ENCODE measurements around the gene RASA3.

The RASA3 gene

DNA sequence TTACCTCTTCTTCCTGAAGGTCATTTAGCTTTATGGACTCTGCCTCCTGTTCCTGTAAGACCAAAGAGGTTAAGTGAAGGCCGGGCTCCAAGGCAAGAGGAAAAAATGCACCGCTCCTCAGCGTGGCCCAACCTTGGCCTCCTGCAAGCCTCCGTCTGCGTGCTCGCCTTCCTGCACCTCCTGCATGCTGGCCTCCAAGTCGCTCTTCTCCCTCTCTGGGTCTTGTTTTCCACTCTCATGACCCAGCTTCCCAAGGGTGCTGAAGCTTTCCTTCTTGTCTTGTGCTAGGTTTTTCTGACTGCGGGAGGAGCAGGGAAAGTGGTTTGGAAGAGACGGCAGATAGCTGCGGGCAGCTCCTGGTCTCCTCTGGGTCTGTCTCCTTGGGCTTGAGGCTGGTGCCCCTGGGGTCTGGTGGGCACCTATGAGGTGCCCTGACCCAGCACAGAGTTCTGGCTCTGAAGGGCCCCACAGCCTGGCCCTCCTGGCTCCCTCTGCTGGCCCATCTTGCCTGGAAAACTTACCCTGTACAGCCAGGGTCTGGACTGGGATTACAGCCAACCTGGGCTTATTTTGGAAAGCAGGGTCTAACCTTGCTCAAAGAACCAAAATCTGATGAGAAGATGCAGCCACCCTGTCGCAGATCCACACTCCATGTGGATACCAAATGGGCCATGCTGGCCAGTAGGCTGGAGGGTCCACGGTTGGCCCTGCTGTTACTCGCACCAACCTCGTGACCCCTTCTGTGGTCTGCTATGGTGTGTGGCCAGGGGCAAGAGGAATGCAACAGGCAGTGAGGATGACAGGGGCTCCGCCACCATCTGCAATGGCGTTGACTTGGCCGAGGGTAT is 163.7 kb downstream of the RASA3 start:
- no peak for DNase-seq (ENCODE audit: low read depth in 2 of 2)

DNA sequence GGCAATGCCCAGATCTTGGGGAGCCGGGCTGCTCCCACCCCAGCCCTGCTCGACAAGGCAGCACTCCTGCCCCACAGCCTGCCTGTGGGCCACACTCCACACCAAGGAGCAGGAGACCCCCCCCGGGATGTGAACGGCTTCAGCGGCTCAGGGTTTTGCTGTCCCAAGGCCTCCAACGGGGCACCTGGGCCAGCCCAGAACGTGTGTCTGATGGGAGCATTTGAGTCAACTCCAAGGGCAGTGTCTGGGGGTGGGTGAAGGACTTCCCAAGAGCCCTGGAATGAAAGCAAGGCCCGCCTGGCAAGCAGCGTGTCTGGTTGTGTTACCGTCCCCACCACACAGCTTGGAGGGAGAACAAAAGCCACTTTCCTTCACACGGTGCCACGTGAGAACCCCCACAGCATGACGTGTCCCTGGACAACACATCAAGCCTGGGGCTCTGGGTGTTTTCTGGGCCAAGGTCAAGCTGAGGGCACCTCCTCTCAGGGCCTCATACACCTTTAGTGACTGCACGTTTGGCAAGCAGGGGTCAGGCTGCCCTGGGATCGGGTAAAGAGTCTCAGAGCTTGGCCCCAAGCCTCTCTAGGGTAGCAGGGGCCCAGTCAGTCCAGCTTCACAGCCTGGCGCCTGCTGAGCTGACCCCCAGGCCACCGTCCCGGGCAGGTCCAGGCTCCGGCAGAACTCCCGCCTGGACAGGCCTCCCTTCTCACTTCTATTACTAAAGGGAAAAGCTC is 164.5 kb downstream of the RASA3 start:
- DNase-seq (ENCODE audit: low read depth in 2 of 2), result no peak

DNA sequence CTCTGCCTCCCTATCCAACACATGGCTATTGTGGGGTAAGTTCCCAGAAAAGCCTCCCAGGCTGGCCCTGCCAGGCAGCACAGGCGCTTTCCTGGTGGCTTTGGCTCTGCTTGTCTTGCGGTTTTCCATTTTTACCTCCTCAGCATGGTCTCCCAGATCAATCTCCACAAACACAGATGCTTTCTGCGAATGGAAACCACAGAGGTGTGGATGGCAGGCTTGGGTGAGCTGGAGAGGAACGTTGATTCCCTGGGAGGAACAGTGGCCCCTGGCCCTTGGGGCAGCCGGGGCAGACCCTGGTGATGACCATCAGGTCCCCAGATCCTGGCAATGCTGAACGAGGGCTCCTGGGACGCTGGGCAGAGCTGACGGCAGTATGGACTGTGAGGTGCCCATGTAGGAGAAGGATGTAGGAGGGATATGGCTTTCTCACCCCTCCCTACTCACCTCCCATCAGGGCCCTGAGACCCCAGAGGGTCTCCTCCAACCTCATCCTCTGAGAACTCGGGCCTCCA is 165.2 kb downstream of the RASA3 start:
- no peak for DNase-seq (ENCODE audit: low read depth in 2 of 2)

DNA sequence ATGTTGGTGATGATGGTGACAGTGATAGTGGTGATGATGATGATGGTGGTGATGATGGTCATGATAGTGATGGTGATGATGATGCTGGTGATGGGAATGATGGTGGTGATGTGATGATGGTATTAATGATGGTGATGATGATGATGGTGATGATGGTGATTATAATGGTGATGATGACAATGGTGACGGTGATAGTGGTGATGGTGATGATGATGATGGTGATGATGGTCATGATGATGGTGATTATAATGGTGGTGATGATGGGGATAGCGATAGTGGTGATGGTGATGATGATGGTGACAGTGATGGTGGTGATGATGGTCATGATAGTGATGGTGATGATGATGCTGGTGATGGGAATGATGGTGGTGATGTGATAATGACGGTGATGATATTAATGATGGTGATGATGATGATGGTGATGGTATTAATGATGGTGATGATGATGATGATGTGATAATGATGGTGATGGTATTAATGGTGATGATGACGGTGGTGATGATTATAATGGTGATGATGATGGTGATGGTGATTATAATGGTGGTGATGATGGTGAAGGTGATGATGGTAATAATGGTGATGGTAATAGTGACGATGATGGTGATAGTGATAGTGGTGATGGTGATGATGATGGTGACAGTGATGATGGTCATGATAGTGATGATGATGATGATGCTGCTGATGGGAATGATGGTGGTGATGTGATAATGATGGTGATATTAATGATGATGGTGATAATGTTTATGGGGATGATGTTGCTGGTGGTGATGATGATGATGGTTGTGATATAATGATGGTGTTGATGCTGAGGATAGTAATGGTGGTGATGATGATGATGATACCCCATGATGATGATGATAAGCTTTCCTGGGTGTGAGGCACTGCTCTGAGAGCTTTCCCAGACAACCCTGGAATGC is 166.2 kb downstream of the RASA3 start:
- no peak for DNase-seq (ENCODE audit: low read depth in 2 of 2)

DNA sequence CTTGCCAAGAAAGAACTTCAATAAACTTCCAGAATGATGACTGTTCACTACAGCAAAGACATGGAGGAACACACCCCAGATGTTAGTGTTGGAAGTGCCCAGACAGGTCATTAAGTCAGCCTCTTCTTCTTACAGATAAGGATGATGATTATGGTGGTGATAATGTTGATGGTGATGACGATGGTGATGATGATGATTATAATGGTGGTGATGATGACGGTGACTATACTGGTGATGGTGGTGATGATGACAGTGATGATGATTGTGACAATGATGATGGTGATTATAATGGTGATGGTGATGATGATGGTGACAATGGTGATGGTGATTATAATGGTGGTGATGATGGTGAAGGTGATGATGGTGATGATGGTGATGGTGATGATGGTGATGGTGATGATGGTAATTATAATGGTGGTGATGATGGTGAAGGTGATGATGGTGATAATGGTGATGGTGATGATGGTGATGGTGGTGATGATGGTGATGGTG is 167.0 kb downstream of the RASA3 start:
- no peak for DNase-seq (ENCODE audit: low read depth in 2 of 2)

DNA sequence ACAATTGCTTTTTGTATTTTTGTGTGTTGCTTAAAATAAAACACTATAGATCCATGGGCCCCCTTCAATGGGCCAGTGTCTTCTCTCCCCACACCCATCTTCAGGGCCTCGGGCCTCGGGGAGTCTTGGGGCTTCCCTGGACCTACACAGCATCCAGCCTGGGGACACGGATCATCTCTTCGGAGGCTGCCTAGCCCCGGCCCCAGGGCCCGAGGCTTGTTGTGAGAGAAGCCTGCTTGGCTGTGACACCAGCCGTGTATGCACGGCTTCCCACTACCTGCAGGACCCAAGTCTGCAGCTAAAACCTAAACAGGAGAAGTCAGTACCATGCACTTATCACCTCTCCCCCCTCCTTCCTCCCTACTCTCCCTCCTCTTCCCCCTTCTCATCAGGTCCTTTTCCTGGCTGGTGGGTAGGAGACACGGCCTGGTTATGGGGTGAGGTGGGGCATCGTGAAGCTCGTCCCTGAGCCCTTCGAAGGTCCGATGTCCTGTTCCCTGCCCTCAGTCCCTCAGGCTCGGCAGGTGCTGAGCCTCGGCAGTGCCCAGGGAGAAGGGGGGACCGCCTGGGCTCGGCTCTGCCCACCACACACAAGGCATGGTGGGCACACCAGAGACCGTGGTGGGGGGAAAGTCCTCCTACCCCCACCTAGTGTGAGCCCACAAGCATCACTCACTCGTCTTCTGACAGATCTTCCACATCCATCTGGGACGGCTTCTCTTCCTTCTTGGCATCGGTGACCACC is 168.0 kb downstream of the RASA3 start:
- no peak for DNase-seq (ENCODE audit: low read depth in 2 of 2)

DNA sequence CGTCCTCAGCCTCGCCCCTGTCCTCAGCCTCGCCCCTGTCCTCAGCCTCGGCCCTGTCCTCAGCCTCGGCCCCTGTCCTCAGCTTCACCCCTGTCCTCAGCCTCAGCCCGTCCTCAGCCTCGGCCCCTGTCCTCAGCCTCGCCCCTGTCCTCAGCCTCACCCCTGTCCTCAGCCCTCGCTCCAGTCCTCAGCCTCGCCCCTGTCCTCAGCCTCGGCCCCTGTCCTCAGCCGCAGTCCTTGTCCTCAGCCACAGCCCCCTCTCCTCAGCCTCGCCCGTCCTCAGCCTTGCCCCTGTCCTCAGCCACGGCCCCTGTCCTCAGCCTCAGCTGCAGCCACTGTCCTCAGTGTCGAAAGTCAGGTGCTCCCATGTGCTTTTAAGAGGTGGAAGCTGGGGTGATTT is 169.0 kb downstream of the RASA3 start:
- DNase-seq (ENCODE audit: low read depth in 2 of 2), result no peak

DNA sequence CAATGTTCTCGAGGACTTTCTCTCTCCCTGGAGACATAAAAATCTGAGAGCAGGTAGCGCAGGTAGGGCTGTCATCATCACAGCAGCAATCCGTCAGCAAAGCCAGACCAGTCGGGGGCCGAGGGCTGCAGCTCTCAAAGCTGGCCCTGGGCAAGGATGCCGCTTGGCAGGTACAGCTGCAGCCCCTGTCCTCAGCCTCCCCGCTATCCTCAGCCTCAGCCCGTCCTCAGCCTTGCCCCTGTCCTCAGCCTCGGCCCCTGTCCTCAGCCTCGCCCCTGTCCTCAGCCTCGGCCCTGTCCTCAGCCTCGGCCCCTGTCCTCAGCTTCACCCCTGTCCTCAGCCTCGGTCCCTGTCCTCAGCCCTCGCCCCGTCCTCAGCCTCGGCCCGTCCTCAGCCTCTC is 169.4 kb downstream of the RASA3 start:
- no peak for DNase-seq (ENCODE audit: low read depth in 2 of 2)

DNA sequence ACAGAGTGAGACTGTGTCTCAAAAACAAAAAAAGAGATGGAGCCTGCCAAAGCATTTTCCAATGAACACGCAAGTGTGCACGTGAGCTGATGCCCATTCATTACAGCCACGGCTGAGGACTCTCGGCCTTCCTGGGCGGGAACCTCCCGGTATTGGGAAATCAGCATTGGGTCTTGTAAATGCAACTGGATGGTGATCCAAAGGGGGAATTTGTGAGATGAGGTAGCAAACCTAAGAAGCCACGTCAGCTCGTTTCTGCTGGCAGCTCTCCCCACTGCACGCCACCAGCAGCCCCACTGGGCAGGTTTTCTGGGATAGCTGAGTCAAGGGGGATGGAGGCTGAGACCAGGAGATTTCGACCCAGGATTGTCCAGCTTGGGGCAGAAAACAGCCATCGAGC is 170.0 kb downstream of the RASA3 start:
- no peak for DNase-seq (ENCODE audit: low read depth in 2 of 2)

DNA sequence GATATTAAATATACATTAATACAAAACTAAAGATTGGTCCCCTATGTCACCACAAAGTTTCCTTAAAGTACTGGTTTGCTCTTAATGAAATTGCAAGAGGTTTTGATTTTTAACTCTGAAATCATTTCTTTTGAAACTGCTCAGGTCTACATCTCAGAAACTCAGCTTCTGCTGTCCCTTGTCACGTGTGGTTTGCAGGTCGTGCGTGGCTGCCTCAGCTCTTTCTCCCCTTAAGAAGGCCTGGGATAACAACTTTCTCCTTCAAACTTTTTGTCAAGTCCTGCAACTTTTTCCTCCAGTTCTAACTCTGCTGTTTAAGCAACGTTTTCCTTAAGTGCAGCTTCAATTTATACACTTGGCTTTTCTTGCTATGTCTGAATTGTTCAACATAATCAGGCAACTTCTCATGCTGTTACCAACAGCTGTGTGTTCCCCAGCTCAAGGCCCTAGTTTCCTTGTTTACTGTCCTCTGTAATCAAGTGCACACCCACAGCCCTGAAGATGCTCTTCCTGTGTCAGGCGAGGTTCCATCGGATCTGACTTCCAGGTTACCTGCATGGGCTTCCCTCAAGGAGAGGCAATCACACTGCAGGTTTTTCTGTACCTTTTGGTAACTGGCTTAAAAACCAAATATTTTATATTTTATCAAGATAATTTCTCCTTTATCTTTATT is 172.0 kb downstream of the RASA3 start:
- DNase-seq (ENCODE audit: low read depth in 2 of 2), result no peak

DNA sequence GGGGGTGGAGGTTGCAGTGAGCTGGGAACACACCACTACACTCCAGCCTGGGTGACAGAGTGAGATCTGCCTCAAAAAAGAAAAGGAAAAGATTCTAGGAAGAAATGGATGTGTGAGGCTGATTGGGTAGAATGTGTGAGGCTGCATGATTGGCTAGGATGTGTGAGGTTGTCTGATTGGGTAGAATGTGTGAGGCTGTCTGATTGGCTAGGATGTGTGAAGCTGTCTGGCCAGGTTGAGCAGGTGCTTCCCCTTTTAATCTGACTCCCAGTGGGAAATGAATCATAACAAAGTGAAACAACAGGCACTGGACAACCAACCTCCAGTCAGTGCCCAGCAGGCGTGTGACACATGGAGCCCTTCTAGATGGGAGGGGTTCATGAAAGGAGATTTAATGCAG is 173.2 kb downstream of the RASA3 start:
- no peak for DNase-seq (ENCODE audit: low read depth in 2 of 2)

DNA sequence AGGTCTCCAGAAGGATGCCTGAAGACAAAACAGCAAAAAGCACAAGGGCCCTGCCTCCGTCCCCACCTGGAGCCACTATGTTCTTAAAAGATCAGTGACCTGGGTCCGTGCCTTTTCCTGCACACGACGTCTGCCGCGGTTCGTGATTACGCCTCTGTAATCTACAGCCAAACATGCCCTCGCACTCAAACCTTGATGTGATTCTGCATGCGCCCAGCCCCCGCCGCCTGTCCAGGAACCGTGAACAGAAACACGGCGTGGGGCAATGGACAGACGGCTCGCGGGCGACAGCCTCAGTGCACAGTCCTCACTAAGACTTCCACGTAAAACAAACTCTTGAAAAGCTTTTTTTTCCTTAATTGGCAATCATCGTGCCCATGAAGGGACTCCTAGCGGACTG is 174.1 kb downstream of the RASA3 start:
- no peak for DNase-seq (ENCODE audit: low read depth in 2 of 2)

DNA sequence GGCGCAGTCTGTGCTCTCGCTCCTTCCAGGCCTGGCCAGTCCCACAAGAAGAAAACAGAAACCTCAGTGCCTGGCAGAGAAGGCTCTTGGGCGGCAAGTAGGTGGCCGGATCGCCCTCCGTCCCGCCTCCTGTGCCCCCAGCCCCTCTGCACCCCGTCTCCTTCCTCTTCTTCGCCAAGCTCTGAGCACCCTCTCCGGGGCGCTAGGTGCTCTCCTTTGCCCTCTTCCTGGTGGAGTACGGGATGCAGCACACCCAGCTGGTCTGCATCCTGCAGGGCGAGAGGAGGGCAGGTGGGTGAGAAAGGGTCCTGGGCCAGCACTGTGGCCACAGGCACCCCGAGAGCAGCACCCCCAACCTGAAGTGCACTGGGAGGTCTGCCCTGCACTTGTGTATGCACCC is 175.9 kb downstream of the RASA3 start:
- no peak for DNase-seq (ENCODE audit: low read depth in 2 of 2)

DNA sequence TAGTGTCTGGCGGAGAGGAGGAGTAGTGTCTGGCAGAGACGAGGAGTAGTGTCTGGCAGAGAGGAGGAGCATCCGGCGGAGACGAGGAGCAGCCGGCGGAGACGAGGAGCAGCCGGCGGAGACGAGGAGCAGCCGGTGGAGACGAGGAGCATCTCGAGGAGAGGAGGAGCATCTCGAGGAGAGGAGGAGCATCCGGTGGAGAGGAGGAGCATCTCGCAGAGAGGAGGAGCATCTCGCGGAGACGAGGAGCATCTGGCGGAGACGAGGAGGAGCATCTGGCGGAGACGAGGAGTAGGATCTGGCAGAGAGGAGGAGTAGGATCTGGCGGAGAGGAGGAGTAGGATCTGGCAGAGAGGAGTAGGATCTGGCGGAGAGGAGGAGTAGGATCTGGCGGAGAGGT is 176.7 kb downstream of the RASA3 start:
- DNase-seq (ENCODE audit: low read depth in 2 of 2), result no peak

DNA sequence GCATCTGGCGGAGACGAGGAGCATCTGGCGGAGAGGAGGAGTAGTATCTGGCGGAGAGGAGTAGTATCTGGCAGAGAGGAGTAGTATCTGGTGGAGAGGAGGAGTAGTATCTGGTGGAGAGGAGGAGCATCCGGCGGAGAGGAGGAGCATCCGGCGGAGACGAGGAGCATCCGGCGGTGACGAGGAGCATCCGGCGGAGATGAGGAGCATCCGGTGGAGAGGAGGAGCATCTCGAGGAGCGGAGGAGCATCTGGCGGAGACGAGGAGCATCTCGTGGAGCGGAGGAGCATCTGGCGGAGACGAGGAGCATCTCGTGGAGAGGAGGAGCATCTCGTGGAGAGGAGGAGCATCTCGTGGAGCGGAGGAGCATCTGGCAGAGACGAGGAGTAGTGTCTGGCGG is 177.2 kb downstream of the RASA3 start:
- no peak for DNase-seq (ENCODE audit: low read depth in 2 of 2)

DNA sequence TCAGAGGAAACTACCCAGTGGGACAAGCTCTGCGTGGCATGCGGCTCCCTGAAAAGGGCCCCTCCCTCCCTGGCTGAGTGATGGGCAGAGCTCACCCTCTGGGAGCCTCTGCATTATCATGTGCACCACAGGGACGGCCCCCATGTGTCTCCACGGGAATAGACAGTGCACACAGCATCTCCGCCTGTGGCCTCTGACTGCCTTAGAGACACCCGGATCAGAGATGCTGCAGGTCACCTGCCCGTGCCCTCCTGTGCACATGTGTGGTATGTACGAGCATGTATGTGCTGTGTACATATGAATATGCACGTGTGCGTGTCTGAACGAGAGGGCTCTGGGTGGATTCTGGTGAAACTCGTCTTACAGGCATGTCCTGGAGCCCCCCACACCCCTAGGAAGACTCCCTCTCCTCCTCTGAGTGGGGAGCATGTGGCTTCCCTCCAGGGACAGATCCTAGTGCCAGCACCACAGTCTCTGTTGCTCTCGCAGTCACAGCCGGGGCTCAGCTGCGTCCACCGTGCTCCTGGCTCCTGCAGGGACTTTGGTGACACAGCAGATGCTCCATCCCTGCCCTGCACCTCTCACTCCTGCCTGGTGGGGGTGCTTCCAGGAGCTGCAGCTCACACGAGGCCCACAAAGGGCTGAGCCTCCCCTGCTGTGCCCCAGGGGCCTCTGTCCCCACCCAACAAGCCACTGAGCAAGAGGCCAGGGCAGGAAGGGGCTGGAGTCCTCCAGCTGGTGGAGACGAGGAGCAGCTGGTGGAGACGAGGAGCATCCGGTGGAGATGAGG is 178.2 kb downstream of the RASA3 start:
- no peak for DNase-seq (ENCODE audit: low read depth in 2 of 2)

DNA sequence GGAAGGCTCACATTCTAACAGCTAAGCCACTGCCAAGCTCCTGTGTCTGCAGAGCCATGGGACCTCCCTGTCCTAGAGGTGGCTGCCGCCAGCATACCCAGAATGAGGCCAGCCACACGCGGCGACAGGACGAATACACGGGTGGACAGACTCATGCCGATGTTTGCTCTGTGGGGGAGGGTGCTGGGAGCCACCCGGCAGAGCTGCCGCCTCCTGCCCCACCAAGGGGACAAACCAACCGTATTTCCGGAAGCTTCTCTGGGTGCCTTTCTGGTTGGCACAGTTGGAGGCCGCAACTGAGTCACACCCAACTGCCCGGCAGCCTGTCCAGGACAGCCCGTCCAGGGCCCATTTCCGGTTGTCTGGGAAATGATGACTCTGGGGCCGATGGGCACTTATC is 178.9 kb downstream of the RASA3 start:
- DNase-seq (ENCODE audit: low read depth in 2 of 2), result no peak

DNA sequence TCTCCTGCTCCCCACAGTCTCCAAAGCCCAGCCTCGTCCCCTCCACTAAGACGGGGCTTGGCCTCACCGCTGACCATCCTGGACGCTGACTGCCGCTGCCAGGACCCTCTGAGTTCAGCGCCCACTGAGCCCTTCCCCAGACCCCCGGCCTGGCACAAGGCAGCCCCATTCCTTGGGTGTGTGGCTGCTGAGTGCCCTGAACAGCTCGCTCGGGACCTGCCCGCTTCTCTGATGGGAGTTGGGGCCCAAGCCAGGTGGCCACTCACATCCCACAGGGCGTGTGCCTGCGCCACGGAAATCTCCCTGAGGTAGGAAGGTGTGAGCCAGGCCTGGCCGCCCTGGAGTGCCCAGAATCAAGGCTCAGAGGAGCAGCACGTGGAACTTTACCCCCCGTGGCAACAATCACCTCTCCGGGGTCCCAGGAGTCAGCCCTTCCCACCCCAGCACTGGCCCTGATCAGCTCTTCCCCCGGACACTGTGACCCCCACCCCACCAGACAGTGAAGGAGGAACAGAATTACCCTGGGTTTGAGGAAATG is 179.4 kb downstream of the RASA3 start:
- DNase-seq (ENCODE audit: low read depth in 2 of 2), result no peak

DNA sequence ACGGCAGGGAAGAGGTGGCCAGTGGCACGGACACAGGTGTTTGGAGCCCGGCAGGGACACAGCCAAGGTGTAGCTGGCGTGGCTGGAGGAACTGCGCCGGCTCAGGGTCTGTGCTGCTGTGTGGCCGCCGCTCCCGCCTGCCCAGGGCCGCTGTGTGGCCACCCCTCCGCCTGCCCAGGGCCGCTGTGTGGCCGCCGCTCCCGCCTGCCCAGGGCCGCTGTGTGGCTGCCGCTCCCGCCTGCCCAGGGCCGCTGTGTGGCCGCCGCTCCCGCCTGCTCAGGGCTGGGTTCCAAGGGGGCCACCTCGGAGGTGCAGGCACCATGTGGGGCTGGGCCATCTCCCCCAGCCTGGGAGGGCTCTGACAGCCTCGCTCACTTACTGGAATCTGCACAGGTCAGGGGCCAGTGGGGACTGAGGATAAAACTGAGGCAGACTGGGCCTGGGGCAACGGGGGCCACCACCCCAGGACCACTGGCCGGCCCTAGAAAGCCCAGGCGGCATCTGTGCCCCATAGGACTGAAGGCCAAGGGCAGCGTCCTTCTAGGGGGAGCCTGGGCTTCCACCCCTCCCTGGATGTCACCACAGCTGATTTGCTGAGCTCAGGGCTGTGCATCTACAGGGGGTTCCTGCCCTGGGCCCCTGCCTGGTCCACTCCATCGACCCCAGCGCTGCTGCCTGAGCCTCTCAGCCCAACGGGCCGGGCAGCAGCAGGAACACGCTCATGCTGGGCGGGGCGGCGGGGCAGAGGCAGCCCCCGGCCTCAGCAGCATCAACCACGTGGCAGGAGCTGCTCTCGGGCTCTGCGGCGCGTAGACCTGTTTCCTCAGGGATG is 180.1 kb downstream of the RASA3 start:
- DNase-seq (ENCODE audit: low read depth in 2 of 2), result no peak

All from stimulated activated CD4-positive, alpha-beta T cell treated with anti-CD3 and anti-CD28 coated beads, Interleukin-15, amount 100 ng/mL, for 48 hours (primary cell).